GM23248 (cell line): ENCODE results near the gene LRSAM1. TPM values are rescaled to one million over a fixed set of nuclear protein-coding genes. Genes with fewer than 3 reads are reported as not detected.

ENCODE experiments used
- DNase-seq: peaks from one replicate; pipeline ENCODE4 v3.0.0-alpha.2; 2015
- H2AFZ ChIP-seq: fragments of 200-600 bp; sonication (generic); 2 replicates; pipeline ENCODE4 v1.6.1; 2016; ENCODE audit warnings: antibody characterized with exemption
- H3F3A ChIP-seq: fragments of 200-600 bp; sonication (generic); 2 replicates; pipeline ENCODE4 v1.6.1; 2016; ENCODE audit warnings: mild to moderate bottlenecking, antibody characterized with exemption, mixed run types; ENCODE audit not compliant: insufficient read depth
- H3K27ac ChIP-seq: fragments of 200-600 bp; sonication (generic); 2 replicates; pipeline ENCODE4 v1.5.1; 2016; ENCODE audit warnings: mild to moderate bottlenecking
- H3K27me3 ChIP-seq: fragments of 200-600 bp; sonication (generic); replicated peaks from 2 replicates; pipeline ENCODE4 v1.6.1; 2016; ENCODE audit warnings: mild to moderate bottlenecking; ENCODE audit not compliant: insufficient read depth
- H3K36me3 ChIP-seq: fragments of 200-600 bp; sonication (generic); 2 replicates; pipeline ENCODE4 v1.6.1; 2016; ENCODE audit warnings: low read depth, mild to moderate bottlenecking
- H3K4me1 ChIP-seq: fragments of 200-600 bp; sonication (generic); 2 replicates; pipeline ENCODE4 v1.6.1; 2016; ENCODE audit warnings: mild to moderate bottlenecking; ENCODE audit not compliant: insufficient read depth
- H3K4me2 ChIP-seq: fragments of 200-600 bp; sonication (generic); one replicate; pipeline ENCODE4 v1.6.1; 2016; ENCODE audit warnings: mild to moderate bottlenecking; ENCODE audit not compliant: unreplicated experiment
- H3K4me3 ChIP-seq: fragments of 200-600 bp; sonication (generic); 2 replicates; pipeline ENCODE4 v1.5.1; 2016; ENCODE audit warnings: mild to moderate bottlenecking
- H3K79me2 ChIP-seq: fragments of 200-600 bp; sonication (generic); 2 replicates; pipeline ENCODE4 v1.6.1; 2016; ENCODE audit warnings: mild to moderate bottlenecking; ENCODE audit not compliant: insufficient read depth
- H3K9ac ChIP-seq: fragments of 200-600 bp; sonication (generic); 2 replicates; pipeline ENCODE4 v1.6.1; 2016; ENCODE audit warnings: mild to moderate bottlenecking
- H3K9me2 ChIP-seq: fragments of 200-600 bp; sonication (generic); 2 replicates; pipeline ENCODE4 v1.6.1; 2016; ENCODE audit warnings: mixed run types, mild to moderate bottlenecking, moderate library complexity; ENCODE audit not compliant: insufficient read depth
- H3K9me3 ChIP-seq: fragments of 200-600 bp; sonication (generic); one replicate; pipeline ENCODE4 v1.6.1; 2017; ENCODE audit warnings: low read depth
- H4K20me1 ChIP-seq: fragments of 200-600 bp; sonication (generic); 2 replicates; pipeline ENCODE4 v1.6.0; 2016; ENCODE audit not compliant: insufficient read depth
- EZH2 ChIP-seq: fragments of 200-600 bp; sonication (generic); IDR thresholded peaks from 2 replicates; pipeline ENCODE4 v1.6.1; 2018; ENCODE audit warnings: antibody characterized with exemption, mild to moderate bottlenecking; ENCODE audit not compliant: insufficient read depth, poor library complexity, severe bottlenecking
- EZH2phosphoT487 ChIP-seq: fragments of 200-600 bp; sonication (generic); IDR thresholded peaks from 2 replicates; pipeline ENCODE4 v1.6.1; 2018; ENCODE audit warnings: antibody characterized with exemption, moderate library complexity, mild to moderate bottlenecking, low read depth; ENCODE audit not compliant: insufficient read depth
- WGBS, 2 experiments: methylation state at CpG; one replicate each; pipeline ENCODE4 v1.1.6; 2015 to 2017; ENCODE audit warnings: low lambda C conversion rate in 2 of 2, low coverage in 1 of 2; ENCODE audit errors: missing lambda C conversion rate in 2 of 2; 5-methylcytosine and 5-hydroxymethylcytosine counted together
- in situ Hi-C: fragments of 300-500 bp; cut with MboI; formaldehyde crosslinking; loops from 2 replicates; pipeline ENCODE4 v1.15.0; 2020
- polyA plus RNA-seq: library from polyadenylated mRNA; unstranded; fragments of >200 nt; fragmentation: Nextera tagmentation; extraction: Ambion mirVana; gene quantifications from 2 replicates; pipeline ENCODE4 v1.2.1, GENCODE V29; 2016
- total RNA-seq: library from RNA; depleted of rRNA; stranded (reverse); fragments of >200 nt; shearing (Covaris generic); gene quantifications from 2 replicates; pipeline ENCODE4 v1.2.3, GENCODE V29; 2014

Gene LRSAM1
- total and polyA plus RNA-seq, 2 experiments from 2014 or later: 14.9 to 15.5 TPM

DNA sequence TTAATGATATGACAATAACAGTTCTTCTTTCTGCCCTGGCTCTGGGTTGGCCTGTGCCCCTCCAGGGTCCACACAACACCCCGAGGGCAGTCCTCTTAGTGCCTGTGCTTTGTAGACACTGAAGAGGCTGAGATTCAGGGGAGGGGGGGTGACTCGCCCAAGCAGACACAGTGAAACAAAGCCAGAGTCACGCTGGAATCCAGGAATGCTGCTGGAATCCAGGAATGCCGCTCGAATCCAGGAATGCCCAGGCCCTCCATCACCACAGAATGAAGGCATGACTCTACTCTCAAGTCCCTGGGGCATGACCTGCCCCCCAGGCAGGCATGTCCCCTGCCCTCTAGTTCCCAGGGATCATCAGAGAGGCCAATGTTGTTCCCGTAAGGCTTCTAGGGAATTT lies 73.1 kb downstream of the LRSAM1 start:
- H3K27ac ChIP-seq: peak overlapping the region; percentile 91
- no peak overlapping the region for H3K9ac ChIP-seq
- in situ Hi-C loops: no loop called here
- WGBS, 2 experiments: 79 to 91% methylated on average over 6 of the region's 6 CpGs
- H3K27me3 ChIP-seq: no peaks in the 10 kb centered on the region
- TF ChIP-seq EZH2: no peak
- no peak for TF ChIP-seq EZH2phosphoT487
- H4K20me1 ChIP-seq: no peaks in the 10 kb centered on the region
- no peaks in the 10 kb centered on the region for H3K9me2 ChIP-seq
- H3K4me2 ChIP-seq: no peak overlapping the region
- no peak for DNase-seq
- no peak overlapping the region for H2AFZ ChIP-seq
- H3K4me1 ChIP-seq: peaks cover 41% of the 10 kb centered on the region
- H3K79me2 ChIP-seq: peaks cover 71% of the 10 kb centered on the region
- H3K4me3 ChIP-seq: no peak overlapping the region
- H3K36me3 ChIP-seq: peaks cover 57% of the 10 kb centered on the region
- peaks cover 65% of the 10 kb centered on the region for H3F3A ChIP-seq
- no peaks in the 10 kb centered on the region for H3K9me3 ChIP-seq

DNA sequence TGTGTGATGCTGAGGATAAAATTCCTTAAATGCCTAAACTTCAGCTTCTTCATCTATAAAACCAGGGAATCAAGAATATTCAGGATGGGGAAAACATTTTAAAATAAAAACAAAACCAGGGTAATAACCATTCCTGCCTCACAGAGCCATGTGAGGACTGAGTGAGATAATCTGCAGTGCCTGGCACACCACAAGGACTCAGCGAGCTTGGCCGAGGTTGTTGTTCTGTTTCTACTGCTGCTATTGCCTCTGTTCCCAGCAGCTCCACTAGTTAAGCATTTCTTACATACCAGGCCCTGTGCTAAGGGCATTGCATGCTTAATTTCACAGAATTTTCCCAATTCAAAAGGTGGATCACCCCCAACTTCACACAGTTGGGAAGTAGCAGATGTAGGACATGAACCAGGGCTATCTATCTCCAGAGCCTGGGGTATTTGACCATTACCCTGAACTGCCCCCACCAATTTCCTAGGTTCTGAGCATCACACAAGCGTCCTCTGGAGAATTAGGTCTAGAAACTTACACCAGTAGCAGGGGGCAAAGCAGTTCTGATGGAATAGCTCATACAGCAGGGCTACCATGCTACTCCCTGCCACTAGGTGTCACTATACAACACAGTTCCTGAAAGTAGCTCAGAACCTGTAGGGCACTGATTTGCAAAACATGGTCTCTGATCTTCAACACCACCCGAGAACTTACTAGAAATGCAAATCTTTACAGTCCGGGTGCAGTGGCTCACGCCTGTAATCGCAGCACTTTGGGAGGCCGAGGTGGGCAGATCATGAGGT lies 74.3 kb downstream of the LRSAM1 start:
- in situ Hi-C loops: no loop called here
- no peak overlapping the region for H2AFZ ChIP-seq
- no peaks in the 10 kb centered on the region for H3K27me3 ChIP-seq
- H3K36me3 ChIP-seq: peaks cover 61% of the 10 kb centered on the region
- no peaks in the 10 kb centered on the region for H4K20me1 ChIP-seq
- peaks cover 83% of the 10 kb centered on the region for H3K79me2 ChIP-seq
- H3K4me1 ChIP-seq: peaks cover 29% of the 10 kb centered on the region
- H3K4me2 ChIP-seq: no peak overlapping the region
- H3F3A ChIP-seq: peaks cover 65% of the 10 kb centered on the region
- peak; percentile 69 for DNase-seq
- H3K9me2 ChIP-seq: no peaks in the 10 kb centered on the region
- H3K4me3 ChIP-seq: no peak overlapping the region
- TF ChIP-seq EZH2: no peak
- TF ChIP-seq EZH2phosphoT487: no peak
- no peak overlapping the region for H3K27ac ChIP-seq
- WGBS, 2 experiments: 92 to 93% methylated on average over 8 of the region's 8 CpGs
- no peak overlapping the region for H3K9ac ChIP-seq
- H3K9me3 ChIP-seq: no peaks in the 10 kb centered on the region

DNA sequence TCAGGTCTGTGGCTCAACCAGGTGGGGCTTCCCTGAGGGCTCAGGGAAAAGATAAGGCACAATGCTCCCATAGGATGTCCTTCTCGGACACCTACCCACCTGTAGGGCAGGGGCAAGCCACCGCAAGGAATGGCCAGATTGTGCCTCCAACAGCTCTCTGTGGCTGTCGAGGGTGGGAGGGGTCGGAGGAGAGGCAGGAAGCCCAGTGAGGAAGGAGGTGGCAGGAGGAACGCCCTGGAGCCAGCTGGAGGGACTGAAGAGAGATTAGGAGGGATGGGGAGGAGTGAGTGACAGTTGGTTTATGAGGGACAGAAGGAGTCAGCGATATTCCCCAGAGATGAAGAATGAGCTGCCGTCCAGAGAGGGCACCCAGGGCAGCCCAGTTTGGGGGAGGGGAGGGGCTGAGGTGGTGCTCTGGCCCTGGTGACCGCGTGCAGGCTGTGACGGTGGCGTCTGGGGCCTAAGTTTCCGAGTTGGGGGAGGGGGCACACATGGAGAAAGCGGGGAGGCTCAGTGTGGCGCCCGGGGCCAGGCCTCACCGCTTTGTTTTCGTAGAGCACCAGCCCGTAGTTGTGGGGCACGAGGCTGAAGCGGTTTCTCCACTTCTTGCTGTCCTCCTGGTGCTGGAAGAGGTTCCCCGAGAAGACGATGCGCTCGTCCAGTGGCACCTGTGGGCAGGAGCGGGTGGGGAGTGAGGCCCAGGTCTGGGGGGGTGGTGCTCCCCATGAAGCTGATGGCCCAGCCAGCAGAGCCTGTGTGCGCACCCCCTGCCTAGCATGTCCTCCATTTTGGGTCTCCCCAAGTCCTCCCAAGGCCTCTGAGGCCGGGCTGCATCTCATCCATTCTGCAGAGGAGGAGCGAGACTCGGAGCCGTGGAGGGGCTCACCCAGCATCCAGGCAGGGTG lies 75.6 kb downstream of the LRSAM1 start:
- 92 to 97% methylated on average over 26 to 28 of the region's 30 CpGs for WGBS, 2 experiments
- in situ Hi-C loops: no loop called here
- Histone ChIP-seq H3K9me2 (no peaks in the 10 kb centered on the region), H3K27me3 (no peaks in the 10 kb centered on the region), H3K79me2 (peaks cover 96% of the 10 kb centered on the region), H4K20me1 (no peaks in the 10 kb centered on the region), H3K4me2 (no peak overlapping the region), H2AFZ (no peak overlapping the region), H3K36me3 (peaks cover 64% of the 10 kb centered on the region), H3K9ac (no peak overlapping the region), H3K9me3 (no peaks in the 10 kb centered on the region), H3F3A (peaks cover 57% of the 10 kb centered on the region), H3K4me1 (peaks cover 16% of the 10 kb centered on the region), H3K27ac (no peak overlapping the region), H3K4me3 (no peak overlapping the region)
- DNase-seq: no peak
- TF ChIP-seq EZH2 (no peak), EZH2phosphoT487 (no peak)

- peaks cover 98% of the 10 kb centered on the region for H3K79me2 ChIP-seq
- H3K9me3 ChIP-seq: no peaks in the 10 kb centered on the region
- in situ Hi-C loops: no loop called here
- H3K27me3 ChIP-seq: no peaks in the 10 kb centered on the region
- no peak overlapping the region for H3K4me3 ChIP-seq
- no peak for DNase-seq
- H3K9ac ChIP-seq: no peak overlapping the region
- no peaks in the 10 kb centered on the region for H3K9me2 ChIP-seq
- no peak for TF ChIP-seq EZH2phosphoT487
- TF ChIP-seq EZH2: no peak
- no peak overlapping the region for H3K4me2 ChIP-seq
- peaks cover 61% of the 10 kb centered on the region for H3K36me3 ChIP-seq
- 87 to 88% methylated on average over 17 of the region's 17 CpGs for WGBS, 2 experiments
- H2AFZ ChIP-seq: no peak overlapping the region
- no peak overlapping the region for H3K27ac ChIP-seq
- peaks cover 8% of the 10 kb centered on the region for H3K4me1 ChIP-seq
- no peaks in the 10 kb centered on the region for H4K20me1 ChIP-seq
- H3F3A ChIP-seq: peaks cover 49% of the 10 kb centered on the region
These were observed 76.4 kb downstream of the LRSAM1 start for GRCh38 chr9:127527560-127528268.
